K562 (cell line): ENCODE data around the gene C6orf15. TPM values are rescaled to one million over a fixed set of nuclear protein-coding genes. Genes with fewer than 3 reads are reported as not detected.

Experiments
- ARID4B ChIP-seq: sonication (generic); formaldehyde crosslinking; IDR thresholded peaks from 2 replicates; pipeline ENCODE4 v1.8.0; 2022; ENCODE audit warnings: mild to moderate bottlenecking, missing genetic modification reagents
- ELF4 ChIP-seq: fragments of 450-650 bp; formaldehyde crosslinking; IDR thresholded peaks from 2 replicates; pipeline ENCODE4 v1.4.0; 2022; ENCODE audit warnings: missing genetic modification characterization
- HDAC1 ChIP-seq, 2 experiments: fragments of 450-650 bp; IDR thresholded peaks; 2 replicates each; pipeline ENCODE4 v1.6.1; 2016 to 2017; ENCODE audit warnings: inconsistent platforms in 1 of 2, mild to moderate bottlenecking in 1 of 2, moderate library complexity in 1 of 2
- JUN ChIP-seq, 2 experiments: sonication (generic) in 1 of 2; formaldehyde crosslinking in 1 of 2; IDR thresholded peaks; 2 replicates each; pipeline versions ENCODE4 v1.6.1 to v1.8.0; 2012 to 2022; ENCODE audit warnings: borderline replicate concordance in 2 of 2, mild to moderate bottlenecking in 2 of 2, improper control_type of control experiment in 1 of 2, low read depth in 1 of 2, low read length in 1 of 2, missing genetic modification reagents in 1 of 2
- SNIP1 ChIP-seq: fragments of 450-650 bp; IDR thresholded peaks from 2 replicates; pipeline ENCODE4 v1.7.1; 2017; ENCODE audit warnings: low read depth, mild to moderate bottlenecking
- SUPT5H ChIP-seq: fragments of 450-650 bp; IDR thresholded peaks from 2 replicates; pipeline ENCODE4 v1.6.1; 2016
- polyA plus RNA-seq, 8 experiments: library from polyadenylated mRNA; depleted of rRNA in 4 of 8; stranded (reverse) in 5 of 8; unstranded in 3 of 8; fragments of >200 nt; fragmentation: Nextera tagmentation in 2 of 8; fragmentation: Illumina TruSeq in 1 of 8; extraction: Ambion mirVana in 2 of 8; extraction: Trizol in 1 of 8; gene quantifications; 2 replicates each; pipeline versions ENCODE4 v1.2.1 to v1.2.3, GENCODE V29; 2011 to 2014; ENCODE audit warnings: inconsistent platforms in 1 of 8, missing spikeins in 1 of 8
- total RNA-seq, 7 experiments: library from RNA; depleted of rRNA in 6 of 7; stranded (reverse); fragments of >200 nt in 6 of 7; fragmentation: Illumina TruSeq in 2 of 7; extraction: Trizol in 2 of 7; gene quantifications; 2 replicates each; pipeline versions ENCODE4 v1.2.1 to v1.2.3, GENCODE V29; 2011 to 2021; ENCODE audit warnings: low replicate concordance in 1 of 7
- TF ChIP-seq, protein P1 (sequence below), 2 experiments: fragments of 450-650 bp in 1 of 2; sonication (generic) in 1 of 2; formaldehyde crosslinking in 1 of 2; IDR thresholded peaks; 2 replicates each; pipeline versions ENCODE4 v1.7.1 to v1.9.0; 2016 to 2022; ENCODE audit warnings: inconsistent platforms in 1 of 2, mild to moderate bottlenecking in 1 of 2, missing genetic modification reagents in 1 of 2
- TF ChIP-seq, protein P2 (sequence below): fragments of 250-450 bp; sonication (Bioruptor Pico); IDR thresholded peaks from 2 replicates; pipeline ENCODE4 v1.8.0; 2021; ENCODE audit warnings: moderate library complexity, mild to moderate bottlenecking, inconsistent platforms

C6orf15 gene
- total and polyA plus RNA-seq, 9 of the 15 experiments (the other 6 are each of a cell fraction or from before 2014, with no cell fraction given) = not detected

- TF ChIP-seq, protein P1, sequence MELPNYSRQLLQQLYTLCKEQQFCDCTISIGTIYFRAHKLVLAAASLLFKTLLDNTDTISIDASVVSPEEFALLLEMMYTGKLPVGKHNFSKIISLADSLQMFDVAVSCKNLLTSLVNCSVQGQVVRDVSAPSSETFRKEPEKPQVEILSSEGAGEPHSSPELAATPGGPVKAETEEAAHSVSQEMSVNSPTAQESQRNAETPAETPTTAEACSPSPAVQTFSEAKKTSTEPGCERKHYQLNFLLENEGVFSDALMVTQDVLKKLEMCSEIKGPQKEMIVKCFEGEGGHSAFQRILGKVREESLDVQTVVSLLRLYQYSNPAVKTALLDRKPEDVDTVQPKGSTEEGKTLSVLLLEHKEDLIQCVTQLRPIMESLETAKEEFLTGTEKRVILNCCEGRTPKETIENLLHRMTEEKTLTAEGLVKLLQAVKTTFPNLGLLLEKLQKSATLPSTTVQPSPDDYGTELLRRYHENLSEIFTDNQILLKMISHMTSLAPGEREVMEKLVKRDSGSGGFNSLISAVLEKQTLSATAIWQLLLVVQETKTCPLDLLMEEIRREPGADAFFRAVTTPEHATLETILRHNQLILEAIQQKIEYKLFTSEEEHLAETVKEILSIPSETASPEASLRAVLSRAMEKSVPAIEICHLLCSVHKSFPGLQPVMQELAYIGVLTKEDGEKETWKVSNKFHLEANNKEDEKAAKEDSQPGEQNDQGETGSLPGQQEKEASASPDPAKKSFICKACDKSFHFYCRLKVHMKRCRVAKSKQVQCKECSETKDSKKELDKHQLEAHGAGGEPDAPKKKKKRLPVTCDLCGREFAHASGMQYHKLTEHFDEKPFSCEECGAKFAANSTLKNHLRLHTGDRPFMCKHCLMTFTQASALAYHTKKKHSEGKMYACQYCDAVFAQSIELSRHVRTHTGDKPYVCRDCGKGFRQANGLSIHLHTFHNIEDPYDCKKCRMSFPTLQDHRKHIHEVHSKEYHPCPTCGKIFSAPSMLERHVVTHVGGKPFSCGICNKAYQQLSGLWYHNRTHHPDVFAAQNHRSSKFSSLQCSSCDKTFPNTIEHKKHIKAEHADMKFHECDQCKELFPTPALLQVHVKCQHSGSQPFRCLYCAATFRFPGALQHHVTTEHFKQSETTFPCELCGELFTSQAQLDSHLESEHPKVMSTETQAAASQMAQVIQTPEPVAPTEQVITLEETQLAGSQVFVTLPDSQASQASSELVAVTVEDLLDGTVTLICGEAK (IDR thresholded peaks at IDR 0.05) = peak; percentile 41; the same call in 1 of the 2 replicates
- TF ChIP-seq, protein P1 (CRISPR knock-in tag; IDR thresholded peaks at IDR 0.05) = no peak
- TF ChIP-seq JUN (IDR thresholded peaks at IDR 0.05; ENCODE audit: borderline replicate concordance, low read depth, low read length) (no peak), JUN (CRISPR knock-in tag; IDR thresholded peaks at IDR 0.05; ENCODE audit: borderline replicate concordance) (0 out of 2 replicates have a peak, but pooled peaks have one; percentile 24), SNIP1 (no peak), SUPT5H (peak; percentile 78), ELF4 (CRISPR knock-in tag) (peak; percentile 69; the same call in 1 of the 2 replicates), ARID4B (0 out of 2 replicates have a peak, but pooled peaks have one; percentile 27), HDAC1 (IDR thresholded peaks at IDR 0.05) (peak in 1 of 2 experiments; percentile 41; a peak in 2 of 4 replicates)
- TF ChIP-seq, protein P2, sequence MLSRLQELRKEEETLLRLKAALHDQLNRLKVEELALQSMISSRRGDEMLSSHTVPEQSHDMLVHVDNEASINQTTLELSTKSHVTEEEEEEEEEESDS (CRISPR knock-in tag) = no peak
These were observed 45.3 kb upstream of the C6orf15 start, which contains the start of gene CCHCR1 (continued) for GRCh38 chr6:31157513-31158139.
